GM19328 (cell line): ENCODE results near the gene EVL.
A peak's percentile ranks its signal among the peaks of the same experiment; 100 is the strongest.

Experiments used
- ATAC-seq: cut with Tn5 transposase; IDR thresholded peaks from one replicate; pipeline ENCODE4 v1.9.1; 2021; ENCODE audit warnings: mild to moderate bottlenecking, moderate library complexity; ENCODE audit not compliant: unreplicated experiment

Gene EVL

DNA sequence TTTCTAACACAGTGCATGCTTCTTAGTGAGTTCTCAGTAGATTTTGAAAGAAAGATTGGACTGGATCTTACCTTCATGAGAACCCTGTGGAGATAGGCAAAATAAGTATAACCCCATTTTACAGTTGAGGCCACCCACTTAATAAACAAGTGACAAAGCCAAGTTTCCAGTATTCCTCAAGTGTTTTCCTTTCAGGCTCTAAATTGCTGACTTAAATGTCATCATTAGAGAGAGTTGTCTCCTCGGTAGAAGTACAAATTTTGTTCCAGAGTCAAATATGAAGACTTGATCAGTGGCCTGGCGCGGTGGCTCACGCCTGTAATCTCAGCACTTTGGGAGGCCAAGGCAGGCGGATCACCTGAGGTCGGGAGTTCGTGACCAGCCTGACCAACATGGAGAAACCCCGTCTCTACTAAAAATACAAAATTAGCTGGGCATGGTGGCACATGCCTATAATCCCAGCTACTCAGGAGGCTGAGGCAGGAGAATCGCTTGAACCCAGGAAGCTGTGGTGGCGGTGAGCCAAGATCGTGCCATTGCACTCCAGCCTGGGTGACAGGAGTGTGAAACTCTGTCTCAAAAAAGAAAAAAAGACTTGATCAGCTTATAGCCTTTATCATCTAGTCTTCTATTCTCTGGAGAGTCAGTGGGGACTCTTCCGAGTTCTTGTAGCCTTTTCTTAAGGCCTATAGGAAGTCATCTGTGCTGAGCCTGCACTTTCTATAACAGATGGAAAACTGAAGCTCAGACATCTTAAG, 708 bp upstream of the EVL start:
- peak; percentile 11 for ATAC-seq

DNA sequence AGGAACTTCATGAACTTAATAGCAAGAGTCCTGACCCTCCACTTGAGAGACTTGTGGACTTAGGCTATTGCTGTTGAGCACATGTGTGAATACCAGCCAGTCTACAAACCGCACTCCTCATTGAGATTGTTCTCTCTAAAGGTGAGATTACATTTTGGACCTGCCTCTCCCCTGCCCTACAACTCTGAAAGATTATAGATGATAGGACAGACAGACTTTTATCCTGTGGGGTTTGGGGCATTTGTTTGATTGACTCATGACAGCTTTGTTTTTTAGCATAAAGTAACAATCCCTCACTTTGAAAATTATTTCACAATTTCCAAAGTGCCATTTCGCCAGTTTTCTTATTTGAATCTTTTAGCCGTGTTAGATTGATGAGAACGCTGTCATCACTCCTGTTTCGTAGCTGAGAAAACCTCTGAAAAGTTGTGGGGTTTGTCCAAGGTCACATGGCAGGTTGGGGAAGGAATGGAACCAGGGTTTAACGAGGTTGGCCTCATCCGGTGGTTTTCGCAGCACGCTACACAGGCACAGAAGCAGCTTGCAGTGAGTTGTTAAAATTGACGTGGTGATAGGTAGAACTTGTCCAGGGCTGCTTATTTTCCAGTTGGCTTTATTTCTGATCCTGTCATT, 836 bp downstream of the EVL start:
- no peak for ATAC-seq

DNA sequence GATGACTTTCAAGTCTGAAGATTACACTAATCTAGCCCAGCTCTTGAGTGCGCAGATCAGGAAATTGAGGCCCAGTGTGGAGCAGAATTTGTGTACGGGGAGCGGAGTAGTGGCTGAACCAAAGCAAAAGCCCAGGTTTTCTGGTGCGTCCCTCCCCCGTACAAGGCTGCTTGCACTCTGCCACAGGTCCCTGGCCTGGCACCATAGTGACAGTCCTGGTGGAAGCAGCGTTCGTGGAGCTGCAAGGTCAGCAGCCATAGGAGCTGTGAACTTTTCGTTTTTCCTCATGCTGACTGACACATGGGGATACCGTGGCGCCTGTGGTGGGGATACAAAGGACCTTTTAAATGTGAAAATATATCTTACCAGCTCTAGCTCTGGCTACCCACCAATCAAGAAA, 1.7 kb downstream of the EVL start:
- no peak for ATAC-seq

DNA sequence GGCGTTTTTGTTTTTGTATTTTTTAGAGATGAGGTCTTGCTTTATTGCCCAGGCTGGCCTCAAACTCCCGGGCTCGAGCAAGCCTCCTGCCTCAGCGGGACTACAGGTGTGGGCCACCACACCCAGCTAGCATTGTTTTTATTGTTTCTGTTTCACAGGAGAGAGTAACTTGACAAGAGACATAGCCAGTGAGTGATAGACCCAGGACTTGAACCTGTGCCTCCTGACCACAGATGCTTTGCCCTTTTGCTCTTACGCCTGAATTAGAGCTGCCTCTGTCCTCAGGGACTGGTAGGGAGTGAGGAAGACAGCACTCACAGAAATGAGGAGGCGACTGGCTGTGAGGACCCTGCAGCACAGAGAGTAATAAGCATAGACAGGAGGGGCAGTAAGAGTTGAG, 2.3 kb downstream of the EVL start:
- ATAC-seq = no peak

DNA sequence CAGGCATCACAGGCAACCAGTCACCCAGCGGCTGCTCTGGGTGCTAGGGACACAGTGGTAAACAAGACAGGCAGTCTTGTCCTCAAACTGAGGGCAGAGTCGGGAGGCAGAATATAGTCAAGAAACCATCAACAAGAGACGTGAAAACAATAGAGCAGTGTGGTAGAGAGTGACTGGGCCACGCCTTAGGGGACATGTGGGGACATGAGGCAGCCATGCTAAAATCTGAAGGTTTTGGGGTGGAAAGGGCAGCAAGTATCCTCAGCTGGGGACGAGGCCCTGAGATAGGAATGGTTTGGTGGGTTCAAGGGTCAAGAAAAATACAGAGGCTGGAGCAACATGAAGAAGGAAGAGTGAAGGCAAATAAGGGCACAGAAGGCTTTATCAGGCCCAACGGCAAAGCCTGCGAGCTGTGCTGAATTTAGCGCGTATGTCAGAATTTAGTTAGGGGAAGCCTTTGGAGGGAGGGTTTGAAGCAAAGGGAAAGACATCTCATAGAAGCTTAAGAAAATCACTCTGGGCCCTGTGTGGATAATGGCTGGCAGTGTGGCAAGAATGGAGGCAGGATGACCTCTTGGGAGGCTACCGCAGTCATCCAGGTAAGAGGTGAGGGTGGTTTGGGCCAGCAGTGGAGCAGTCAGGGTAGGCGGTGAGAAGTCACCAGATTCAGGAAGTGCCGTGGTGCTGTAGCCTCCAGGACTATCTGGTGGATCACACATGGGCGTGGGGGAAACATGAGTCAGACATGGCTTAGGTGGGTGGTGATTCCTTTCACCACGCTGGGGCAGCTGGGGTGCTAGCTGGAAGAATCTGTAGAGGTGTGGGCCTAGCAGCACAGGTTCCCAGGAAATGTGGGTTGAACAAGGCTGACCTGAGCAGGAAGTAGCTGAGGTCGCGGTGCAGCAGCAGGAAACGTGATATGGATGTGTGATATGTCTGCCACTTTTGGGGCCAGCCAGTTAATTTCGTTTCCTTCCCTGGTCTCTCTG, 3.0 kb downstream of the EVL start:
- ATAC-seq = peak; percentile 32

DNA sequence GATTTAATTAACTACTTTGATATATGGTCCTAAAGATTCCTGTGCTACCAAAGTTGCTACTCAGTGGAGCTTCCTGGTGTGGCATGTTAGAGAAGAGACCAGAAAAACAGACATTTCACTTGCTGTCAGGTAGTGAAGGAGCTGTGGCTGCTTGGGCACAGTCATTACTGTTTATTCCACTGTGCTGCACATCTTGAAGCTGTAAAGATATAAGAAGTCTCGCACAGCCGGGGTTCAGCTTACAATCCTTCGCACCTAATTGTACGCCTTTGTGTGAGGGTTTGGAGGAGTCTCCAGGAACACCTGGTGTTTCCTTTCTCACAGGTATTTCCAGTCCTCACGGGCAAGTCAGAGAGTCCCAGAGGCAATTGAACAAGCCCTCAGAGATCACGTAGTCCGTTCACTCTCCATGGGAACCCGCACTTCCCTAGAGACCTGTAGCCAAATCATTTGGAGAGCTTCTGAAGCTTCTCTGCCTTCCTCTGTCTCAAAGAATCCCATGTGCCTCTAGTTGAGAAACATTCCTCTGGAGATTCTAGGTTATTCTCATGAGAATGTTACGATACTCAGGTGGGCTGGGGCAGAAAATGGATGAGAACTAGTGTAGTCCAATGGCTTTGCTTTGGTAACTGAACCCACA, 4.1 kb downstream of the EVL start:
- no peak for ATAC-seq

DNA sequence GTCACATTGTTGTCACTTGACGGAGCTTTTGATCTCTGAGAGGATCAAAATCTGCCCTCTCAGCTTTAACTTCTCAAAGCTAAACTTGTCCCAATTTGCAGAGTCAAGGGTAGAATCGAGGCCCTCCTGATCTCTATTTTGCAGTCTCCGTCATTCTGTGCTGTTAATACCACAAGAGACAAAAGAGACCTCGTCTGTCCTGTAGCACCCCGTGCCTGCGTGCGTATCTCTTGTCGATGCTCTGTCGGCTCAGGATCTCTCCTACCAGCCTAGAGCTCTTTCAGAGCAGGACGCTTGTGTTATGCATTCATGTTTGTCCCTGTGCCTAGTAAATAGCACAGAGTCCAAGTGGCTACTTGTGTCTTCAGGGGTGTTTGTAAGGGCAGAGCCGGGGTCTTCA, 5.1 kb downstream of the EVL start:
- ATAC-seq = no peak

DNA sequence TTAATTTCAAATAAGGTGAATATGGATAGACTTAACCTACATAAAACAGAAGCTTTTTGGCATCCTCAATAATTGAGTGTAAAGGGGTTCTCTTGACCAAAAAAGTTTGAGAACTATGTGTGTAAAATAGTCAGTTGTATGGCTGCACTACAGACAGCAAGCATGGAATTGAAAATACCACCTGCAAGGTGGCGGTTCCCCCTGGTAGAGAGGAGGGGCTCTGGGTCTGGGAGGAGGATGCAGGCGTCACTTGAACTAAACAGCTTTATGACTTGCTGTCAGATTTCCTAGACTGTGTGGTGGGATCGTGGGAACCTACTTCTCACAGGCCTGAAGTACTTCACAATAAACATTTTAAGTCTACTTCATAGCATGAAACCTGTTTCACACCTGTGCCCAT, 6.3 kb downstream of the EVL start:
- ATAC-seq = no peak

DNA sequence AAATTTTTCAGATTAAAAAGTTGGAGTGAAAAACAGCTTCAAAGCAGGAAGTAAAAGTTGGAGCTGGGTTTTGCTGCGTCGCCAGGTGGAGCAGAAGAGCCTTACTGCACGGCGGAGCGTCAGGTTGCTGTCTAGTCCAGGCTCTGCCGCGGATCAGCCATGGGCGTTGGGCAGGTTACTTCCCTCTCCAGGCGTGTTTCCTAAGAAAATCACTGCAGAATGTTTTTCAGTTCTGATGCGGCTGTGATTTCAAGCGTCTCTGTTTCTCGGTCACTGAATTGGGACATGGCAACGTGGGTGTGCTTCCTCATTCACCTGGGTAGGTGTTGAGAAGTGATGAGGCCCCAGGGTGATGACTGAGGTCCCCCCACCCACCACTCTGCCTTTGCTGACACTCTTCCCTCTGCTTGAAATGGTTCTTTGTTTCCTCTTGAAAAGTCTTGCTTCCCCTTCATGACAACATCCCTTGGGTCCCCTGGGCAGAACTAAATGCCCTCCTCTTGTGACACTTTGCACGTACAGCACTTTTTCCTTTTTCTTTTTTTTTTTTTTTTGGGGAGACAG, 7.6 kb downstream of the EVL start:
- no peak for ATAC-seq

DNA sequence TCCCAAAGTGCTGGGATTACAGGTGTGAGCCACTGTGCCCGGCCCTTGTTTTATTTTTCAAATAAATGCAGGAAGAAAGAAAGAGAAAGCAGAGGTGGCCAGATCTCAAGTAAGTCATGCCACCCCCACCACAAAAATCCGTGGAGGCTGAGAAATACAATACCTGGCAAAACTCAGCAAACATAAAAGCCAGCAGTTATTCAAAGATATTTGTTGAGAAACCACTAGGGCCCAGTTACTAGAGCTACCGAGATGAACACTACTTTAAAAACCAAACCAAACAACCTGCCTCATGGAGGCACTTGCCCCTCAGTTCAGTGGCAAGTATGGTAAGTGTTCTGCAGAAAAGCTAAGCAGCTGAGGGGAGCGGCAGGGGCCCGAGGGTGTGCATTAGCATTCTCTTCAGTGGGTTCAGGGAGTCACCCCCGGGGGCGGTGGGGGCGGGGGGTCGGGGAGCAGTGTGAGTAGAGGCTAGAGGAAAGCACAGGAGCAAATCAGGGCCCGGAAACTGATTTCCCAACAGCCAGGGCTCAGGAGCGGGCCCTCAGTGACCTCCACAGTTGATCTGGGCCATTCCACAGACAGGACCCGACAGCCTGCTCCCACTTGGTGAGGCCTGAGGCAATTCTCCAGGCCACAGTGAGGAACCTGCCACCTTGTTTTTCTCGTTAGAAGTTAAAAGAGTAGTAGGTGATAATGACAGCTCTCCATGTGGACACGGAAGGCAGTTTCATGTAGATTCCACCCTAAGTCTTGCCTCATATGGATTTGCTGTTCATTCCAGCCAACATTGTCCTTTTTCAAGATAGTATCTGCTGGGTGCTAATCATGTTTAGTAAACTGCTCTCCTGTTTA, 8.6 kb downstream of the EVL start:
- ATAC-seq = no peak

DNA sequence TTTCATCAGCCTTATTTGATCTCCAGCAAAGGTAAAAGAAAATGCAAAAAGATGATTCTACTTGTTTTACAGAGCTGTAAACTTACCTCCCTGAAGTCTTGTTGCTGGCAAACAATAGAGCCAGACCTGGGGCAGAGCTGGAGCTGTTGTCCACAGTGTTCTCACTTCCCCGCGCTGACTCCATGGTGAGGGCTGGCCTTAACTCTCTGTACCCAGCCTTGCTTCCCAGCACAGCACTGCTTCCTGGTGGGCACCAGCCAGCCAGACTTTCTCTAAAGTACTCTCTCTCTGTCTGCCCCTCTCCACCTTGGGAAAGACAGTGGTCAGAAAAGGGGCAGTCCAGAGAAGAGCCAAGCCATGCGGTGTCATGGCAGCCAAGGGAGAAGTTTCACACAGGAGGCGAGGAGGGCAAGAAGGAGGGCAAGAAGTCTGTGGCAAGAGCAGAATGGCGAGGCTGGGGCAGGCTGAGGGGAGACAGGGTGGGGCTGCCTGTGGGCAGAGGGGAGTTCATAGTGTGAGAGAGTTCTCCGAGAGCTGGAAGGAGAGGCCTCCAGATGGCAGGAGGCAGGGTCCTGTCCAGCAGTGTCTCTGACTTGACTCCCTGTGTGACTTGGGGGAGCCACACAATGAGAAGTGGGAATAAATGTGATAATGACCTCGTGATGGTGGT, 9.3 kb downstream of the EVL start:
- no peak for ATAC-seq

DNA sequence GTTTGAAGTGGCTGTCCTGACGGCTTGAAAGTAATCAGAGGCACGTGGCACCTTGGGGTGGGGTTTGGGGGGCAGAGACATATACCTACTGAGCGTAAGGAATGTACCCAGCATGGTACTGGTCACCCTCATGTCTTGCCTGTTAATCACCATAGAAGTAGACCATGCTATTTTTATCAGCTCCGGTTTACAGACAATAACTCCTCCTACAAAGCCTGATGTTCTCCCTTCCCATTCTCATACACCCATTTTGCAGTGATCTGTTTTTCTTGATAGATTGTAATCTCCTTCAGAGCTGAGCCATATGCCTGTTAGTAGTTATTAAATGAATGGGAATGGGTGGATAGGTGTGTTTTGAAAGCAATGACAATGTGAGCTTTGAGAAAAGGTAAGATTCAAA, 10.5 kb downstream of the EVL start:
- no peak for ATAC-seq

DNA sequence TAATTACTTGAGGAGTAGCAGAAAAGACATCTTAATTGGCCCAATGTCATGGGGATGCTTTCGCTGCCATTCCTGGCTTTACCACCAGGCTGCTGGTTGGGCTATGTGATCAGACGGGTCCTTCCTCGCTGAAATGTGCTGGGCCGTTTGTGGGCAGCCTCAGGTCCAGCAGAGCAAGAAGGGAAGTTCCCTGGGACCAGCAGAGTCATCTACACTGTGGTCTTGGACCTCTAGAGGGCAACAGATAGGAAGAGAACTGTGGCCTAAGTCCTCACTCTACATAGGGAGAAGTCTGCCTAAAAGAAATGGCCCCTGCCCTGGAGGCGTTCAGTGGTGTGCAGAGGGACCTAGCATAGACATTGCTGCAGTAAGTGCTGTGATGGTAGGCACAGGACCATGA, 10.9 kb downstream of the EVL start:
- no peak for ATAC-seq

DNA sequence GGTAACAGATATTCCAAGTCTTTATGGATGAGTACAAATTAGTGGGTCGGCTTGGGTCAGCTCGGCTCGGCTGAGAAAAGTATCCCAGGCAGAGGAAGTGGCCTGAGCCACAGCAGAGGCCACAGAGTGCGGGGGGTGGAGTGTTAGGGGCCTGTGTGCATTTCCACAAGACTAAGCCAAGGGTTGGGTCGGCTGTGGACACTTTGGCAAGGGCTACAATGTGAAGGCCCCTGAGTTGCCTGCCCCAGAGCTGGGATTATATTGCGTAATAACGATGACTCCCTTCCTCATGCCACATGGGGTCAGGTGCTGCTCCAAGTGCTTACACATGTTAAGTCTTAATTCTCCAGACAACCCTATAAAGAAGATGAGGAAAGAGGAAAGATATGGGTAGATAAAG, 11.4 kb downstream of the EVL start:
- ATAC-seq = no peak

DNA sequence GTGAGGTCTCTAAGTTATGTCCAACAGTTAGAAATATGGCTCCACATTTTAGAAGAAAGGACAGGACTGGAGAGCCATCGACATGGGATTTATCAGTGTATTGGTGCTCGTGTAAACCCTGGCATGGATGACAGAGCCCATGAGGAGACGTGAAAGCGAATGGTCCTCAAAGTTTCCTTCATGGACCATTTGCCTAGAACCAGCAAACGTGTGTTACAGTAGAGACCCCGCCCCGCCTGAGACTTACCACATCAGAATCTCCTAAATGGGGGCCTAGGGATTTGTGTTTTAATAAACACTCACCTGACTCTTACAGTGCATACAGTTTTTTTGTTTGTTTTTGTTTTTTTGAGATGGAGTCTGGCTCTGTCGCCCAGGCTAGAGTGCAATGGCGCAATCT, 12.2 kb downstream of the EVL start:
- no peak for ATAC-seq

DNA sequence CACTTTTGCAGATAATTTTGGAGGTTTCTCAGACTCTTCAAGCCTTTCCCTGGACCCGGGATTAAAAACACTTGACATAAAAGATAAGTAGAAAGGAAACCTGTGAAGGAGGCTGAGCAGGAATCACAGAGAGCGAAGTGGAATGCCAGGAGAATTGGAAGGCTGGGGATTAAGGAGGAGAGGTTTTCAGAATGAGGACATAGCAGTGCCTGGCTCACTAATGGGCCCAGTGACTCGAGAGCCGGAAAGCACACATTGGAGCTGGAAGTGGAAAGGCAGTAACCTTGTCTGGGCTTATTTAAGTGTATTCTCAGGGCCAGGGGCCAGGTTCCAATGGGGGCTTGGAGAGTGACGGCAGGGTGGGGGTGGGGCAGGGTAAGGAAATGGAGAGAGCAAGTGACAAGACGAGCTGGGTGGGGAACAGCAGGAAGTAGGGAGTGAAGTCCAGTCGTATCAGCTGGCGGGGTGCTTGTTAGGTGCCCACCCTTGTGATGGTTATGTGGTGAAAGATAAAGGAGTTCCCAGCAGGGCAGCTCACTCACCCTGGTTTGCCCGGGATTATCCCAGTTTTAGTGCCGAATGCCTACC, 13.1 kb downstream of the EVL start:
- no peak for ATAC-seq

DNA sequence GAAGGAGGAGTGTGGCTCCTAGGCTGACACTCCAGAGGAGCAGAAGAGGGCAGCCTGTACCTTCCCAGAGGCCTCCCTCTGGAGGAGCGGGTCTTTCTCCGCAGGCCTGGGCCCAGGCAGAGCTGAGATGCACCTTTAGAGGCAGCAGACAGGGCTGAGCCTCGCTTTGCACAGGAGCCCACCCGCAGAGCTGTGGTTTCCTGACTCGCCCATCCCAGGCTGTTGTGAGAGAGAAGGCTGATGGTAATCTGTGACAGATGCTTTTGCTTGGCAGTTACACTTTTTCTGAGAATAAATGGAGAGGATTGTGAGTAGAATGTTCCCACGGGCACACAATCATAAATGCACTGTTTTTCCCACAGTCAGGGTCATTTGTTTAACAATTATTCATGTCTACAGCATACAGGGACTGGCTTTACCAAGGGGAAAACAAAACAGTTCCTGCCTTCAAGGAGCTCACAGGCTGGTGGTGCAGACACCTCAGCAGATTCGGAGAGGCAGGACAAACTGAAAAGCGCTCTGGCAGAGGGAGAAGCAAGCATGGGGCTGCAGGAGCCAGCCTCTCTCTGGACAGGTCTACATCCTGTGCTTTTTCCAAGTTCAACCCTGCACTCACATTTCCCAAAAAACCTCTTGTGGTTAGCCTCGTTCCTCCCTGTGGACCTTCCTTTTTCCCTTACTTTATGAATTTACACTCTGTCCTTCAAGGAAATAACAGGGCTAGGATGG, 13.9 kb downstream of the EVL start:
- no peak for ATAC-seq

DNA sequence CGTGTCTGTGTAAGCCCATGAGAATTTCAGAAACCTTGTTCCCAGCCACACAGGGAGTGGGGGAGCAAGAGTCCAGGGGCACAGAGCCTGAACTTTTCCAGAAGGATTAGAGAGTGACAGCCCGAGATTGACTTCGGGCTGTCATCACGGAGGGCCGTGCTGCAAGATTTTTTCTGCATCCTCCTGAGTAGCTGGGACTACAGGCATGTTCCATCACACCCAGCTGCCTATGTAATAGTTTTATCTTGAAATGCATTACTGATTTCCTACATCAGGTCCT, 14.4 kb downstream of the EVL start:
- no peak for ATAC-seq

DNA sequence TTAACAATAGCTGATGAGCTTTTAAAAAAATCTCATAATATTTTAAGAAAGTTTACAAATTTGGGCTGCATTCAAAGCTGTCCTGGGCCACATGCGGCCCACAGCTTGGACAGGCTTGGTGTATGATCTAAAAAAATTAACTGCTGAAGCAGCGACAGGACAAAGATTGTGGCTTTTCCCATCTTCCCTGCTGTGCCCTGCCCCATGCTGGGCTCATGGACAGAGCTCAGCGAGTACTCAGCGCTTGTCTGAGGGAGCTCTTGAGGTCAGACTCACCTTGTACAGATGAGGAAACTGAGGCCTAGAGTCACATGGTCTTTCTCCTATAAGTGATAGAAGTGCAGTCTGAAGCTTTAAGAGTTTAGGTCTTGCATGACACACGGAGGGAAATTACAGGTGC, 15.0 kb downstream of the EVL start:
- no peak for ATAC-seq
